Heart right ventricle (tissue), 16 donors: Measurements from ENCODE around the gene CD2AP. TPM values are rescaled to one million over a fixed set of nuclear protein-coding genes. Genes with fewer than 3 reads are reported as not detected.
"Not testable (repeated sequence)": the region's sequence is repeated elsewhere in the genome, so short reads cannot be mapped to it uniquely, and the experiment has no call there.

Experiments used
- ATAC-seq, 8 donors: fragments of 200-7000 bp; cut with Tn5 transposase; one replicate each; pipeline ENCODE4 v1.9.1; 2020; ENCODE audit warnings: mild to moderate bottlenecking in 8 of 8, moderate library complexity in 8 of 8, moderate number of reproducible peaks in 1 of 8
- DNase-seq, 2 donors: peaks; one replicate each; pipeline ENCODE4 v3.0.0-alpha.2; 2020
- H3K27ac ChIP-seq, 10 donors: fragments of 200-600 bp; sonication (generic) in 2 of 10; one replicate each; pipeline versions ENCODE4 v1.5.0 to v1.8.0; 2020 to 2022; ENCODE audit warnings: mild to moderate bottlenecking in 3 of 10
- H3K27me3 ChIP-seq, 7 donors: fragments of 200-600 bp; one replicate each; pipeline ENCODE4 v1.8.0; 2021 to 2022; ENCODE audit warnings: mild to moderate bottlenecking in 2 of 7
- H3K36me3 ChIP-seq, 9 donors: fragments of 200-600 bp; sonication (generic) in 1 of 9; one replicate each; pipeline versions ENCODE4 v1.5.0 to v1.8.0; 2020 to 2022; ENCODE audit warnings: mild to moderate bottlenecking in 2 of 9
- H3K4me1 ChIP-seq, 9 donors: fragments of 200-600 bp; sonication (generic) in 1 of 9; one replicate each; pipeline versions ENCODE4 v1.5.0 to v1.8.0; 2020 to 2022; ENCODE audit warnings: mild to moderate bottlenecking in 4 of 9
- H3K4me3 ChIP-seq, 10 donors: fragments of 200-600 bp; sonication (generic) in 2 of 10; one replicate each; pipeline versions ENCODE4 v1.5.0 to v1.8.0; 2020 to 2022; ENCODE audit warnings: mild to moderate bottlenecking in 7 of 10, moderate library complexity in 2 of 10
- H3K9me3 ChIP-seq, 11 donors: fragments of 200-600 bp in 10 of 11; sonication (generic) in 2 of 11; one replicate each; pipeline versions ENCODE4 v1.5.0 to v1.8.0; 2013 to 2022; ENCODE audit warnings: mild to moderate bottlenecking in 2 of 11, control low read depth in 1 of 11, moderate library complexity in 1 of 11
- WGBS, 2 donors: extraction: QIAGEN DNeasy Blood & Tissue Kit; methylation state at CpG; one replicate each; pipeline ENCODE4 v1.1.7; 2013; ENCODE audit warnings: inconsistent platforms in 1 of 2; 5-methylcytosine and 5-hydroxymethylcytosine counted together
- intact Hi-C, 10 donors: fragments of 100-400 bp; cut with DNase I; formaldehyde crosslinking; loops; one replicate each; pipeline versions ENCODE4 v1.11.1 to v1.14.2; 2022
- polyA plus RNA-seq, 2 donors: library from polyadenylated mRNA; stranded (reverse); fragments of 200-250 nt; gene quantifications; one replicate each; pipeline ENCODE4 v1.2.3, GENCODE V29; 2013
- total RNA-seq, 10 donors: library from RNA; stranded (reverse); fragmentation: NEBNext Ultra II Directional in 3 of 10; extraction: Animal tissue kit (Norgen Biotek cat#: 25700) in 3 of 10; gene quantifications; one replicate each; pipeline versions ENCODE4 v1.2.1 to v1.2.4, GENCODE V29; 2021 to 2023
- TF ChIP-seq, protein P1 (sequence below), 9 donors: fragments of 200-600 bp; sonication (generic) in 2 of 9; IDR thresholded peaks; one replicate each; pipeline versions ENCODE4 v1.5.0 to v1.8.0; 2021 to 2022; ENCODE audit warnings: antibody characterized with exemption in 9 of 9, mild to moderate bottlenecking in 5 of 9, moderate library complexity in 1 of 9
- donor health status: Arrhythmogenic right ventricular cardiomyopathy.
- donor health status: ischemic (EF 13 %, LVEDD 7.1; RV severe dilation, severe dysfunction).
- donor health status: healthy with polysubstance abuse.
- donor health status: DM: no; HTN: yes; CAD: no.
- donor health status: DM: no; HTN: no; CAD: no.
- donor health status: ischemic (EF 25% LVEDD 6.9; RV normal size, moderate dysfunction).
- donor health status: ischemic (EF 25% LVEDD 5.7; RV mildly dilated, moderate dysfunction).
- donor health status: healthy.
- donor health status: DM: yes; HTN: yes; CAD: no.
- donor health status: Ischemic cardiomyopathy.
- donor health status: ischemic (EF 35%, LVEDD 5.7; RV mildly dilated, moderate dysfunction).
- donor health status: nonischemic (EF 11% LVEDD 7.7; RV severe dilation, severe dysfunction).
- donor health status: DM: yes; HTN: yes; CAD: no.
- donor health status: PGD.
- donor health status: ischemic (EF 29% LVEDD 5.4; RV normal size, mild dysfunction).
- donor health status: nonischemic (EF 23%, LVEDD 6.1; RV moderate dilation, normal function).

Gene CD2AP
- total and polyA plus RNA-seq, 12 donors, result 5.8 to 15.6 (median 10.8) TPM

GRCh38 chr6:47439348-47439668 is 38.3 kb upstream of the CD2AP start:
- H3K4me3 ChIP-seq, result no peak overlapping the region
- peaks cover 0 to 3% (median 0%) of the 10 kb centered on the region in 11 donors for H3K9me3 ChIP-seq
- ATAC-seq (no peak), DNase-seq (no peak)
- intact Hi-C loops, result loop anchor here in 1 of 10 donors (2.0 kb wide), 1 partner anchor 39 kb away; no protein-coding TSS in a partner anchor
- no peaks in the 10 kb centered on the region for H3K36me3 ChIP-seq
- no peaks in the 10 kb centered on the region for H3K27me3 ChIP-seq
- TF ChIP-seq, protein P1, sequence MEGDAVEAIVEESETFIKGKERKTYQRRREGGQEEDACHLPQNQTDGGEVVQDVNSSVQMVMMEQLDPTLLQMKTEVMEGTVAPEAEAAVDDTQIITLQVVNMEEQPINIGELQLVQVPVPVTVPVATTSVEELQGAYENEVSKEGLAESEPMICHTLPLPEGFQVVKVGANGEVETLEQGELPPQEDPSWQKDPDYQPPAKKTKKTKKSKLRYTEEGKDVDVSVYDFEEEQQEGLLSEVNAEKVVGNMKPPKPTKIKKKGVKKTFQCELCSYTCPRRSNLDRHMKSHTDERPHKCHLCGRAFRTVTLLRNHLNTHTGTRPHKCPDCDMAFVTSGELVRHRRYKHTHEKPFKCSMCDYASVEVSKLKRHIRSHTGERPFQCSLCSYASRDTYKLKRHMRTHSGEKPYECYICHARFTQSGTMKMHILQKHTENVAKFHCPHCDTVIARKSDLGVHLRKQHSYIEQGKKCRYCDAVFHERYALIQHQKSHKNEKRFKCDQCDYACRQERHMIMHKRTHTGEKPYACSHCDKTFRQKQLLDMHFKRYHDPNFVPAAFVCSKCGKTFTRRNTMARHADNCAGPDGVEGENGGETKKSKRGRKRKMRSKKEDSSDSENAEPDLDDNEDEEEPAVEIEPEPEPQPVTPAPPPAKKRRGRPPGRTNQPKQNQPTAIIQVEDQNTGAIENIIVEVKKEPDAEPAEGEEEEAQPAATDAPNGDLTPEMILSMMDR (IDR thresholded peaks at IDR 0.05), result no peak
- H3K4me1 ChIP-seq, result peaks cover 0 to 27% (median 19%) of the 10 kb centered on the region in 9 donors
- 60 to 71% methylated on average over 2 of the region's 2 CpGs for WGBS, 2 donors
- peak overlapping the region in 2 of 10 donors; percentile 20 to 57 for H3K27ac ChIP-seq

DNA sequence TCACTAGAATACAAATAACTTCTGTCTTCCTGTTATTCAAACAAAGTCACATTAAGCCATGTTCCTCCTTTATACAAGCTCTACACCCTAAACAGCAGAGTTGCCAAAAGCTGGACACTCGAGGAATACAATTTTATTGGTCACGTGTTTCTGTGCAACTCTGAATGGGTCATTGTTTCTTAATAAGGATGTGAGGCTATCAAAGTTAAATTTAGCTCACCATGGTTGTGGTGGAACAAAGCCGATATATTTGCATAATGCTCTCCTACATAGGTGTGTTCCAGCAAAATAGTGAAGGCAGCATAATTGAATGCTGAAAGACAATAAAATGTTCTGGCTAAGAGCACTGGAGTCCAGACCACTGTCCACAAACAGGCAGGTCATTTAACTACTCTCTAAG is 36.9 kb upstream of the CD2AP start:
- TF ChIP-seq, protein P1 (IDR thresholded peaks at IDR 0.05), result no peak
- H3K27me3 ChIP-seq, result no peaks in the 10 kb centered on the region
- peak; percentile 62 to 96 (median 90) for ATAC-seq
- peaks cover 0 to 27% (median 19%) of the 10 kb centered on the region in 9 donors for H3K4me1 ChIP-seq
- H3K9me3 ChIP-seq, result no peaks in the 10 kb centered on the region
- intact Hi-C loops, result no loop called here
- H3K27ac ChIP-seq, result peak overlapping the region in 5 of 10 donors; percentile 16 to 66 (median 28)
- peak in 1 of 2 donors; percentile 47 for DNase-seq
- 23 to 24% methylated on average over 3 of the region's 3 CpGs for WGBS, 2 donors
- no peak overlapping the region for H3K4me3 ChIP-seq
- H3K36me3 ChIP-seq, result no peaks in the 10 kb centered on the region

DNA sequence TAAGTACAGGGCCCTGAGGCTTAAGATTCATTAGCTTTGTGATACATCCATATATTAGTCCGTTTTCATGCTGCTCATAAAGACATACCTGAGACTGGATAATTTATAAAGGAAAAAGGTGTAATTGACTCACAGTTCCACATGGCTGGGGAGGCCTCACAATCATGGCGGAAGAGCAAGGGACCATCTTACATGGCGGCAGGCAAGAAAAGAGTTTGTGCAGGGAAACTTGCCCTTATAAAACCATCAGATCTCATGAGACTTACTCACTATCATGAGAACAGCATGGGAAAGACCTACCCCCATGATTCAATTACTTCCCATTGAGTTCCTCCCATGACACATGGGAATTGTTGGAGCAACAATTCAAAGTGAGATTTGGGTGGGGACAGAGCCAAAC is 32.6 kb upstream of the CD2AP start:
- H3K27me3 ChIP-seq, H3K9me3 ChIP-seq, DNase-seq, H3K27ac ChIP-seq, H3K4me3 ChIP-seq, ATAC-seq, H3K36me3 ChIP-seq, intact Hi-C loops: not testable (repeated sequence)
- peaks cover 0 to 19% (median 9%) of the 10 kb centered on the region in 9 donors for H3K4me1 ChIP-seq
- 92 to 96% methylated on average over 3 of the region's 3 CpGs for WGBS, 2 donors

DNA sequence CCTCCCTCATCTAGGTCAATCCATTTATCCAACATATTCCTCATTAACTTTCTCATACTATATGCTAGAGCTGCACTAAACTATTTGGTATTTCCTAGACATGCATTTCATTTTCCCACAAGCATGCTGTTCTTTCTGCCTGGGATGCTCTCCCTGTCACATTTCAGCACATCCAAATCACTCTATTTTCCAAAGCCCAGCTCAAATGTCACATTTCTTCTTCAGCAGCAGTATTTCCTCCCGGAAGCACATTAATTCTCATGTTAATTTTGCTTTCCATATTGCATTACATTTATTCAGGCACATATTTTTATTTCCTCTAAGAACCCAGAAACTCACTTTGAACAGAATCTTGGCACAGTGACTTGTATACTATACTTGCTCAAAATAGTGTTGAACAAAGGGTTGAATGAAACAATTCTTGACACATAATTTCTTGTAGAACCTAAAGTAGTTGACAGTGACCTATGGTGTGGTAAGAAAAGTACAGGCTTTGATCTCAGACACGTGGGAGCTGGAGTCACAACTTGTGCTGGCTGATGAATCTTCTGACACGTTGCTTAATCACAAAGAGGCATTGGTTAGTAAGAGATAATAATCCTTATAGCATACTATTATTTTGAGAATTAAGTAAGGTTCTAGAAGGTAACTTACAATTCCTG is 30.8 kb upstream of the CD2AP start:
- no peak overlapping the region for H3K27ac ChIP-seq
- intact Hi-C loops, result no loop called here
- TF ChIP-seq, protein P1 (IDR thresholded peaks at IDR 0.05), result no peak
- no peaks in the 10 kb centered on the region for H3K36me3 ChIP-seq
- no peaks in the 10 kb centered on the region for H3K9me3 ChIP-seq
- WGBS, 2 donors, result 41 to 50% methylated on average over 3 of the region's 3 CpGs
- H3K4me3 ChIP-seq, result no peak overlapping the region
- no peaks in the 10 kb centered on the region for H3K27me3 ChIP-seq
- peaks cover 0 to 5% (median 0%) of the 10 kb centered on the region in 9 donors for H3K4me1 ChIP-seq
- no peak for ATAC-seq
- no peak for DNase-seq

DNA sequence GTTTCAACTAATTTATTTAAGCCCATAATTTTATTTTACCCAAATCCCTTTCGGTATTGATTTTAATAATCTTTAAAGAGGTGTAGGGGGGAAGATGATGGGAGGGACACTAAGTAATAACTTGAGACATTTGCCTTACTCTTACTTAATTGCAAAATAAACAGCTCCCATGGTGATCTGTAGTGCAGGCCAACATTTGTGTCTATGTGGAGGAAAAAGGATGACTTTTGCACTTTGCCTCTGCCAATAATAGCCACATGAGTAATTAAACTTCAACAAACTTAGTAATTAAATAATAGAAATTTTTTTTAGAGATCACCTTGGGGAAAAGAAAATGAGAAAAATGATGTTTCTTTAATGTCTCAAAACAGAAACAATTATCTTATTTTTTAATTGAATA is 29.9 kb upstream of the CD2AP start:
- Histone ChIP-seq H3K4me1 (peaks cover 0 to 5% (median 0%) of the 10 kb centered on the region in 9 donors), H3K4me3 (no peak overlapping the region), H3K9me3 (no peaks in the 10 kb centered on the region), H3K27ac (no peak overlapping the region), H3K27me3 (no peaks in the 10 kb centered on the region), H3K36me3 (no peaks in the 10 kb centered on the region)
- TF ChIP-seq, protein P1 (IDR thresholded peaks at IDR 0.05), result no peak
- WGBS, 2 donors, result 94 to 96% methylated on average over 1 of the region's 1 CpG
- intact Hi-C loops, result no loop called here
- no peak for ATAC-seq
- DNase-seq, result no peak
